Renal cortex interstitium (tissue), 11 donors: ENCODE measurements around the gene CYREN. TPM values are rescaled to one million over a fixed set of nuclear protein-coding genes. Genes with fewer than 3 reads are reported as not detected.
"Not testable (repeated sequence)": the region's sequence is repeated elsewhere in the genome, so short reads cannot be mapped to it uniquely, and the experiment has no call there.

Experiments
- DNase-seq, 11 donors: peaks; one replicate each; pipeline ENCODE4 v3.0.0-alpha.2; 2013; ENCODE audit warnings: low read depth in 9 of 11, low spot score in 4 of 11; ENCODE audit errors: extremely low read depth in 1 of 11
- polyA plus RNA-seq, 3 donors: library from polyadenylated mRNA; unstranded; fragments of 120-200 nt; gene quantifications; one replicate each; pipeline ENCODE4 v1.2.1, GENCODE V29; 2013; ENCODE audit not compliant: insufficient read length in 3 of 3

CYREN gene
- polyA plus RNA-seq, 3 donors: 70.3 to 76.4 (median 70.6) TPM

DNA sequence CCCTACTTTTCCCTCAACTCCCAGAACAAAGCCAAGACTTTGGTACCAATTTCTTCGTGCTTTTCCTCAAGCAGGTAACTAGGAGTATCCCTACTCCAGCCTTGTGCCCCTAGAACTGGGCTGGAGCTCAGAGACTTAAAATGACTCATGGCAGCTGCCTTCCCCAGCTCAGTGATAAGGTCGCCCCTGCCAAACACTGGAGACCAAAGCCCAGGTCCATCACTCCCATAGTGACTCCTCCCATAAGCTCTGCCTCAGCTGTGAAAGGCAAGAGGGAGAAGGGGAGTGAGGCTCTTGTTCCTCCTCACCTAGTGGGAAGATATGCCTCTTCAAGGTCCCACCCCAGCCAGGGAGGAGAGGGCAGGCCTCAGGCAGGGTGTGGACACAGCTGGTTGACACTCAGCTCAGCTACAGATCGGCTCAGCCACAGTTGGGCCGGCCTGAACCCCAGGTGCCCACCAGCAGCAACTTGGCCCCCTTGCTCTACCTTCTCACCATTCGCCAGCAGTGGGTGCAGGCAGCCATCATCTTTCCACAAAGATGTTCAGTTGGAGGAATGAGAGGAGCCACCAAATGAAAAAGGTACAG lies 13.8 kb upstream of the CYREN start:
- no peak for DNase-seq

DNA sequence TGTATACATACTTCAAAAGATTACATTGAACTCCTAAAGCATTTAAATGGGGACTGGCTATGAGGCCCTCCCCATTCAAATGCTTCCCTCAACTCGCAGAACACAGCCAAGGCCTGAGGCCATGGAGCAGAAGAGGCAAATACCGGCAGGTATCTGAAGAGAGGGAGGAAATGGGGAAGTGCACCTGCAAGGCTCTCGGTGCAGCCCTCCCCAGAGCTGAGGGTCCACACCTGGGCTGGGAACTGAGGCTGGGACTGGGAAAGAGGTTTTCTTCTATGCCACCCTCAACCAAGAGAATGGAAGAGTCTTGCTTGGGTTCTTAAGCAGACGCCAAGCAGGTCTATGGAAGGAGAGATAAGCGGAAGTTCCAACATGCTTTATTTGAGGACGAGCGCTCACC lies 13.0 kb upstream of the CYREN start:
- DNase-seq: no peak

DNA sequence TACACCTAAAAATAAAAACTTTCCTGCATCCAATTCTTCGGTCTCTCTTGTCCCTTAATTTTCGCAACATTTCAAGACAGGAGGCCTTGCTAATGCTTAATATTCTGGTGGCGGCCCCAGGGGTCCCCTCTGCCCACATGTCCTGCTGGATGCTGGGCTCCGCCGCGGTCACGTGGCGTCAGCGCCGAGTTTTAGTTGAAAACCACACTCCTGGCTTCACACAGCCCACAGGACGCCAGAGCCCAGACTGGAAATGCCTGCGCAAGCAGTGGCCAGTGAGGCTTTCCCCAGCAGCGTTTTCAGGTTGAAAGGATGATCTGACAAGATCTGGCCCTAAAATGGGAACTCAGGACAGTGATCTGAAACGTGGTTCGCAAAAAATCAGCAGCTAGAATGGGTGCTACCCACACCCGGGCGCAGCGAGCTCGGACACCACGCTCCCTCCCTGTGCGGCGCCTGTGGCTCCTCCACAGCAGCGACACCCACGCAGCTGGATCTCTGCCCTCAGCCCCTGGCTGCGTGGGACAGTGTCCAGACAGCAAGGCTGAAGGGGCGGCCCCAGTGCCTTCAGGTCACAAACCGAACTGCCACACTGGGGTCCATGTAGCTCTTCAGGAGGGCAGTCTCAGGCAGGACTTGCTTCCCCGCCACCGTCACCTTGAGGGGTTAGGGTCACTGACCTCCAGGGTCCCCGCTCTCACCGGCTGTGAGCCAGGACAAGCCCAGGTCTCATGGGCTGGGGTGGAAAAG lies 11.6 kb upstream of the CYREN start:
- no peak for DNase-seq

DNA sequence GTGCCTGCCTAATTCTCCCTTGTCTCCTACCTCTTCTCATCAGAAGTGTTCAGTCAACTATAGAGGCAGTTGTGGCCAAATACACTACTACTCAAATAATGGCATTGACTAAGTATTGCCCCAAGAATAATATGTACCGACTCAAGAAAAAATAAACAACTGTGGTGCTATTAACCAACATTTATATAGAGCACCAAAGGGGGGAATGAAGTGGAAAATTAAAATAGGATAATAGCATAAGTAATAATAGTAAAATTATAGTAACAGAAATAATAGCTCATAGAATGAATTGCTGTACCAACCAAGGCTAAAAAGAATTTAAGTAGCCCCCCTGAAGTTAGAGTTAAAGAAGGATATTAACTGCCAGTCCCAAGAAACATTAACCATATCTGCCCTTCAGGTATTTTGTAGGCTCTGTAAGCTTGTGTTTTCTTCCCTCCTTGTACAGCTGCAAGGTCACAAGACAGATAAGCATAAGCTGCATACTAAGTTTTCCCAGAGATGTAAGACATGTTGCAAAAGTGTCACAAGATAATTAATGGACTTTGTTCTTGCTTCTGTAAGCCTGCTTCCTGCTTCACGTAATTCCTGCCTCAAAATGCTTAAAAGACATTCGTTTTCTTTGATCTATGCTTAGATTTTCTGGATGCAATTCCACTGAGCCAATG lies 10.9 kb upstream of the CYREN start:
- DNase-seq: no peak

DNA sequence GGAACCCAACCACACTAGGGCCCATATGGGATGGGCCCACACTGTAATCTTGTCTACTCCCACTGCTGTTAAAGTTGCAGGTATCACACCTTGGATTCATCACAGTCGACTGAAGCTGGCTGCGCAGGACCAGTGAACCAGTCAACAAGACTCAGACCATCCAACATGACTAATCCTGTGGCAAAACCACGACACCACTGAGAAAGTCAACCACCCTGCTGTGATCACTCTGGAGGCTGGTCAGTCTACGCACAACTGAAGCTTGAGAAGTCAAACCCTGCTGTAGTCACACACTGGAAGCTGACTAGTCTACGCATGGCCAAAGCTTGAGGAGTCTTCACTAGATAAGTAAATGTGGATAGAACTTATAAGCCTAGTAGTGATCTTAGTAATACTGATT lies 9.6 kb upstream of the CYREN start:
- DNase-seq: no peak

DNA sequence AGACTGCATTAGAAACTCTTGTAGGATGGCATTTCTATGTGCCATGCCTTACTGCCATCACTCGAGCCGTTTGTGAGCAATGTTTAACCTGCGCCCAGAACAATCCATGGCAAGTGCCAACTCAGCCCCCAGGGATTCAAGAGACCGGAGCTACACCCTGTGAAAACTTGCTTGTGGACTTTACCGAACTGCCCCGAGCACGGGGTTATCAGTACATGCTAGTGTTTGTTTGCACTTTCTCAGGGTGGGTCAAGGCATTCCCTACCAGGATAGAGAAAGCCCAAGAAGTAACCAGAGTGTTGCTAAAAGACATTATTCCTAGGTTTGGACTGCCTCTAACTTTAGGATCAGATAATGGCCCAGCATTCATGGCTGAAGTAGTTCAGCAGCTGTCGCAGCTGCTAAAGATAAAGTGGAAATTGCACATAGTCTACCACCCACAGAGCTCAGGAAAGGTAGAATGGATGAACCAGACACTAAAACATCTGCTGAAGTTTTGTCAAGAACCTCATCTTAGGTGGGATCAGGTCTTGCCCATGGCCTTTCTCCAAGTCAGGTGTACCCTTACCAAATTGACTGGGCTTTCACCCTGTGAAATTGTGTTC lies 8.9 kb upstream of the CYREN start:
- no peak for DNase-seq

DNA sequence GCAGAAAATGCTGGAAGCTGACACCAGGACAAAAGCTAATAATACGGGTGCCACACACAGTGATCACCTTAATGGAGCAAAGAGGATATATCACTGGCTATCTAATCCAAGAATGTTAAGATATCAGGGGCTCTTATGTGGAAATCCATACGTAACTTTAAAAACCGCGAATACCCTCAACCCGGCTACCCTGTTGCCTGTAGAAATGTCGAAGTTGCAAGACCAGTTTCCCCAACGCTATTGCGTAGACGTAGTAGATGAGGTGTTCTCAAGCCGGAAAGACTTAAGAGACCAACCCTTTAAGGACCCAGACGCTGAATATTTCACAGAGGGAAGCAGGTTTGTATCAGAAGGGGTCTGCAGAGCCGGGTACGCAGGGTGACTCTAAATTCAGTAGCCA lies 7.9 kb upstream of the CYREN start:
- DNase-seq: no peak

DNA sequence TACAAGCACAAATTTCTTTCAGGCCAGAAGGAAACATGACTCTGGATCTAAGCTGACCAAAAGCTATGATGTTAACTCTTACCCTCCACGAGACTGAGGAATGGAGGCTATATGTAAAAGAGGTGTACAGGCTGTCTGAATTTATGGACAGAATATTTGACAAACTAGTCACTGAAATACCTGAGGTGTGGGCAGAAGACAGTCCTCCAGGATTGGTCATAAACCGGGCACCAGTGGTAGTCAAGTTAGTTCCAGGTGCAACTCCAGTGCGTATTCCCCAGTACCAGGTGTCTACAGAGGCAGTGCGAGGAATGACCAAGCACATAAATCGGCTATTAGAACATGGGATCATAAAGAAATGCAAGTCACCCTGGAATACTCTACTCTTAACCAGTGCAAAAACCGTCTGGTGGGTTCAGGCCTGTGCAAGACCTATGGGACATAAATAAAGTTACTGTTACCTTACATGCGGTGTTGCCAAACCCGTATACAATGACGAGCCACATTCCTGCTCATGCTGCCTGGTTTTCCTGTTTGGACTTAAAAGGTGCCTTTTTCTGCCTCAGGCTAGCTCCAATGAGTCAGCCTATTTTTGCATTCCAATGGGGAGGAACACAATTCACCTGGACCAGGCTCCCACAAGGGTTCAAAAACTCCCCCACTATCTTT lies 6.7 kb upstream of the CYREN start:
- no peak for DNase-seq

DNA sequence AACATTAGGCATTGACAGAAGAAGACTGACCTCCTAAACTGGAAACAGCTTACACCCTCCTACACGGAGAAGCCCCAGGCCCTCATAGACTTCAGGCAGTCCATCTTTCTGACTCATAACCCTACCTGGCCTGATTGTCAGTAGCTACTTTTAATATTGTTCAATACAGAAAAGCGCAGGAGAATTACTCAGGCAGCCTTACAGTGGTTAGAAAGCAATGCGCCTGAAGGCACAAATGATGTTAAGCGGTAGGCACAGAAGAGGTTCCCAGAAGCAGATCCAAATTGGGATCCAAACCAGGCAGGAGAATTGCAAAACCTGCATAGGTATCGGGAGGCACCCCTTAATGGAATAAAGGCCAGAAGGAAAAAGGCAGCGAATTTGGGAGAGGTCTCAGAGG lies 5.4 kb upstream of the CYREN start:
- no peak for DNase-seq

DNA sequence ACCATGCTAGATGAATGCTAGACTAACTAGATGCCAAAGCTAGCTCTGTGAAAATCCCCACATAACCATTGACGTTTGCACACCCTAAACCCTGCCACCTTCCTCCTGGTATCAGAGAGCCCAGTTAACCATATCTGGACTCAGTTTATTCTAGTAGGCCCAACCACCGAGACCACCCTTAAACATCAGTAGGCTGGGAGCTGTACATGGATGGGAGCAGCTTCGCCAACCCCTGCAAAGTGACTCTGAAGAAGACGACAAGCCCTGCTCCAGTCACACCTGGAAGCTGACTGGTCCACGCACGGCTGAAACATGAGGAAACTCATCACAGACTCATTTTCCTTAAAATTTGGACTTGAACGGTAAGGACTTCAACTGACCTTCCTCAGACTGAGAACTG lies 4.4 kb upstream of the CYREN start:
- no peak for DNase-seq

DNA sequence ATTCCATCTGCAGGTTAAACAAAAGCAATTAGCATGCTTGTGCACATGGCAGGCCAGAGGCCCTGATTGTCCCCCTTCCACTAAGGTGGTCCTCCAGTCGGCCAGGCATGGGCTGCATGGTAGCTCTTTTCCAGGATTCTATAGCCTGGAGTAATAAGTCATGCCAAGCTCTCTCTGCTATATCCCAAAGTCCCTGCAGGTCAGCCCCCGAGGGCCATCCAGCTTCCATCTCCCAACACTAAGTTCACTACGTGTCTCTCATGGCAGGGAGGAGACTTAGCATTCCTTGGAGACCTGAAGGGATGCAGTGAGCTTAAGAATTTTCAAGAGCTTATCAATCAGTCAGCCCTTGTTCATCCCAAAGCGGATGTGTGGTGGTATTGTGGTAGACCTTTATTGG lies 3.4 kb upstream of the CYREN start:
- not testable (repeated sequence) for DNase-seq

DNA sequence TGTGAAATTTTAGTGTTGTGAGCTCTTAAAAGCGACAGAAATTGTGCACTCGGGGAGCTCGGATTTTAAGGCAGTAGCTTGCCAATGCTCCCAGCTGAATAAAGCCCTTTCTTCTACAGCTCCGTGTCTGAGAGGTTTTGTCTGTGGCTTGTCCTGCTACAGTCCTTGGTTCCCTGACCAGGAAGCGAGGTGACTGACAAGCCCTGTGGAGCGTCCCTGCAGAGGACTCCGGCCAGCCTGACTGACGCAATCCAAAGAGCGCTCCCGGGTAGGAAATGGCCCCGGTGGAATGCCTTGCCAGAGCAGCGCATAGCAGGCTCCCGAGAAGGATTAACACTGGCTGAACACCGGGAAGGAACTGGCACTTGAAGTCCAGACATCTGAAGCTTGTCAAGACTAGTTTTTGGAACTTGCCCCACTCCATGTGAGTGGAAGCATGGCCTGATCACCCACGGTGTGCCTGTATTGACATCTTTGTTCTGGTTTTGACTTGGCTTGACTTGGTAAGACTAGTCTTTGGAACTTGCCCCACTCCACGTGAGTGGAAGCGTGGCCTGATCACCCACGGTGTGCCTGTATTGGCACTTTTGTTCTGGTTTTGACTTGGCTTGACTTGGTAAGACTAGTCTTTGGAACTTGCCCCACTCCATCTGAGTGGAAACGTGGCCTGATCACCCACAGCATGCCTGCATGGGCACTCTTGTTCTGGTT lies 1.2 kb upstream of the CYREN start:
- DNase-seq: not testable (repeated sequence)

DNA sequence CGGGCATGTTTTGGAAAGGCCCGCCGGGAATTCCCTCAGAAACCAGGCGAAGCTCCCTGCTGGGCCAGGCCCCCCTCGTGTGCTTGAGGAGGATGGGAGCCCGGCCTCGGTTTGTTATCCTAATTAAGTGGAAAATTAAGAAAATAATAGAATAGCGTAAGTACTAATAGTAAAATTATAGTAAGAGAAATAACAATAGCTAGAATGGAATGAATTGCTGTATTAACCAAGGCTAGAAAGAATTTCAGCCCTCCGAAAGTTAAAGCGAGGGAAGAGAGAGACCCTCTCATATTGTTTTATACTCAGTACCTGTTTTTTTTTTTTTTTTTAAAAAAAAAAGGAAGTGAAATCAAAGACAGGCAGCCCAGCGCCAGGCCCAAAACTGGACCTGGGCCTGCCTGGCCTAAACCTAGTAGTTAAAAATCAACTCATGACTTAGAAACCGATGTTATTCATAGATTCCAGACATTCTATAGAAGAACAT lies 533 bp upstream of the CYREN start:
- DNase-seq: not testable (repeated sequence)

DNA sequence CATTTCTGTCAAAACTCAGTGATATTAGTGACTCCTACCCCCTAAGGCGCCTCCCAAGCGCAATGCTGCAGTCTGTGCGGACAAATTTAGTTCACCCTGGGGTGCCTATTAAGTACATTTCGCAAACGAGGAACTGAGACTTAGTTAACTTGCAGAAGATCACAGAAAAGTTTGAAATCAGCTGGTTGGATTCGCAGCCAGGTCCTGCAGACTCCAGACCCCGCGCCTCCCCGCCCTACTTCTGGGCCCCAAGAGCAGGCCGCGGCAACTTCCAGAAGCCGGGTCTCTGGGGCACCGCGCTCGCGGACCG lies 588 bp downstream of the CYREN start:
- no peak for DNase-seq

DNA sequence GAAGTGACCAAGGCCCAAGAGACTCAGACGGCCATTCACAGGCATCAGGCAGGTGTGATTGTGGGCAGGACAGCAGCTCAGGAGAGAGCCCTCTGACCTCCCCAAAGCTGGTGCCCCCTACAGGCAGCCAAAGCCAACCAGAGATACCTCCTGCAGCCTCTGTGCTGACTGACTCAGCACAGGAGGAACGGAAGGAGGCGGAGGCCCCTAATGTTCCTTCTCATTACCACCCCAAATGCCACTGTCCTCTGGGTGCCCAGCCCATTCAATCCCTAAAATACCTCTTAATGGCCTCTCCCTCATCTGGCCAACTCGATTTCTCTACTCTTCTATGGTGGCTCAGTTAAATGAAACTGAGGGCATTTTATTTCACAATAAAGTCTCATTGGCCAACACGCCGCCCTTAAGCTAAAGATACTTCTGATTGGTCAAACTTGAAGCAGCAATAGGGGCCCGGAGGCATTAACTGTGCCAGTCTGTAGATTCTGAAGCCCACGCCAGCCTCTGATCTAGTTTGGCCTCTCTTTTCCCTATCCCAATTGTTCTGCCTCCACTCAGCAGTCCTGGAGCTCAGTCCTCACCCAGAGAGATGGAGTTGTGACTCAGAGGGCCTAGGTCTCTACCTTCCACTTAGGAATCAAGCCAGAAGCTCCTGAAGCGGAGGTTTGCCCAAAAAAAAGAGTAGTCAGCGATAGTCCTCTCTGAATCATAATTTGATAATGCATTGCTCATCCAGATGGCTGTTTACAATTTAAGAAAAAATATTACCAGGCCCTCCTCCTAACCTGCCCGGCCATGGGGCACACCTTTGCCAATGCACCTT lies 1.2 kb downstream of the CYREN start:
- no peak for DNase-seq

DNA sequence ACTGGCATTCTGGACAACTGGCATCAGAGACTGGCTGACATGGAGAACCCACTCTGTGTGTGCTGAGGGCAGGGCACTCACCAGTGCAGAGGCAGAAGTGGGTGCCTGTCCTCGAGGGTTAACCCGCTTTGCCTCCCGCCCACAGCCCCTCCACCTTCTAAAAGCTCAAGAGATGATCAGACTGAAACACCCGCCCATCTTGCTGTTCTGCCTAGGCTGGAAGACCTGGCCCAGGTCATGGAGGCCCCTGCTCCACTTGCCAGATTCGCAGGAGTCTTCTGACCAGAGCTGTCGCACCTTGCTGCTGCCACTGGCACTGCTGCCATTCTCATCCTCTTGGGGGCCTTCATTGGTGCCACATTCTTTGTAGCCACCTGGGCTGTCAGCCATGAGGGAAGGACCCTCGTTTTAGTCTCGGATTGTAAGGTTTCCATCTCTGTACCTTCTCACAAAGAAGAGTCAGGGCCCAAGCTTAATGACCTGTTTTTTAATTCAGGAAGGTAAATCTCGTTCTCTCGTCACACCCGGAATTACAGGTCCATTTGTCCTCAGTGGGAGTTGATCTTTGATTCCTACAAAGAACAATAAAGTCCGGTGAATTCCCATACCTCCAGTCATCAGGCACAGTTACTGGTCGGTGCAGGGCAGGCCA lies 1.9 kb downstream of the CYREN start:
- DNase-seq: no peak

DNA sequence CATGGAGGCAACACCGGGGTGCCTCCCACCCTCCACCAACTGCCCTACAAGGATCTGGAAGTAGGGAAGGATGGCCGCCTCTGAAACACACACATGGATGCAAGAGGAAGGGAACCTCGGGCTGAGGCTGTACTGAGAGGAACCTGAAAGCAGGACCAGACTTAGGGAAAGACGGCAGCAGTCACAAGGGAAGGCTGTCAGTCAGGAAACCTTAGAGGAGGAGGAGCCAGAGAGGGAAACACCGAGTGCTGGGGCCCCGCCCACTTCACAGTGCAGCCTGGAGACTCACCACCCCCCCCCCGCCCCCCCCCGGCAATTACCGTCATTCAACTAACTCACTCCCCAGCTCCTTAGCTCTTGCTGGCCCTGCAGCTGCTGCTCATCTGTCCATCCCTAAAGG lies 2.5 kb downstream of the CYREN start:
- DNase-seq: no peak
